Cardiac fibroblast (primary cell): Measurements from ENCODE around the gene PAPOLG.

Experiments
- DNase-seq, 2 donors: peaks; one replicate each; pipeline versions ENCODE4 v3.0.0 to v3.0.0-alpha.2; 2010; ENCODE audit warnings: low read depth in 2 of 2
- H3K4me3 ChIP-seq, 2 donors: replicated peaks in 1 of 2; 1 replicate in 1 of 2; 2 replicates in 1 of 2; pipeline ENCODE4 v1.5.1; 2011; ENCODE audit warnings: low read depth in 2 of 2, low read length in 2 of 2, mild to moderate bottlenecking in 2 of 2, moderate library complexity in 1 of 2
- CTCF ChIP-seq: IDR thresholded peaks from one replicate; pipeline ENCODE4 v1.5.1; 2011; ENCODE audit warnings: low read depth, mild to moderate bottlenecking, low read length, inconsistent platforms

The PAPOLG gene

DNA sequence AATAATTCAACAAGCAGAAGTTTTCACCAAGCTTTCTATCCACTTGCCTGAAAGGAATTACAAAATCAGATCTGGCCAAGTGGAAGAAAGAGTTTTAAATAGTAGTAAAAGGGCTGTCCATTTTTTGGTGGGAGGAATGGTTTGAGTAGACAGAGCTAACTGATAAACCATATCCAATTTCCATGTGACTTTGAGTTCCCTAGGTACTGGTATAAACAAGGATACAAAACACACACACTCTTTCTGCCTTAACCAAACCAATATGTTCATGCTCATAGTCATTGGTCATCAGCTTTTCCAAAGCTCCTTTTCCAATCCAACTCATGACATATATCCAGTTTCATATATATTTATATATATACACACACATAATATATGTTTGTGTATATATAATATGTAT, 75.9 kb downstream of the PAPOLG start:
- TF ChIP-seq CTCF = no peak
- DNase-seq = no peak
- no peak overlapping the region for H3K4me3 ChIP-seq

DNA sequence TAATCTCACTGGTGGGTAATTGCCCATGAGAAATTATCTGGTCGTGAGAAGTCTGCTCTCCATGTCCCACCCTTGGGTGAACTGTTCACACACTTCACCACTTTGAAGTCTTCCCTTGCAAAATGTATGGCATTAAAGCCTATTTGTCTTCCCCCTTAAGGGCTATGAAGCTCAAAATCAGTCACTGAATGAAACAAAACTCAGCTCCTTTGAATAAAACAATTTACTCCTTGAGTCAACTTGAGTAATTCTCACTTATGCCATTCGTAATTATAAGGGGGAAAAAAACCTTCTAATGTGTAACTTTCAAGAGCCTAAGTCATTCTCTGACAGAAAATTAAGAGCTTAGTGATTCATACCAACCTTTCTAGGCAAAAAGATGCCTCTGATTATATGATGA, 76.6 kb downstream of the PAPOLG start:
- no peak for DNase-seq
- no peak for TF ChIP-seq CTCF
- no peak overlapping the region for H3K4me3 ChIP-seq

- no peak overlapping the region for H3K4me3 ChIP-seq
- no peak for TF ChIP-seq CTCF
- DNase-seq = peak in 1 of 2 donors; percentile 15
Measured at GRCh38 chr2:60834270-60834717, 78.2 kb downstream of the PAPOLG start.

GRCh38 chr2:60836491-60836890, 80.4 kb downstream of the PAPOLG start:
- DNase-seq = no peak
- no peak for TF ChIP-seq CTCF

DNA sequence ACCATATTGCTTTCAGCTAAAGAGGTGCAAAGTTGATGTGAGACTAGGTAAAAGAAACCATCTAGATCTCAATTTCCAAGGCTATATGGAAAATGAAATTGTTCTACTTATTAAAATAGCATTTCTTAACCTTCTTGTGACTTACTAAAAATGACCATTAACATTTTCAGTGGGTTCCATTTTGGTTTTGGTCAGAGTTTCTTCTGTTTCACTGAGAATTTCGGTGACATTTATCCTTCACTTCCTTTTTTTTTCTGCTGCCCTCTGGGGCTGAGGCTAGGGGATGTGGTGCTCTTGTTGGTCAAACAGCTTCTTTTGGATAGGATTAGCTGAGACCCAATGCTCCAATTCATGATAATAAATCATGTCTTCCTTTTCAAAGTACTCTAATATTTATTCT, 81.1 kb downstream of the PAPOLG start:
- no peak for TF ChIP-seq CTCF
- no peak for DNase-seq
- H3K4me3 ChIP-seq = no peak overlapping the region

More at GRCh38 chr2:60836491-60836890, 80.4 kb downstream of the PAPOLG start:
- H3K4me3 ChIP-seq = no peak overlapping the region

DNA sequence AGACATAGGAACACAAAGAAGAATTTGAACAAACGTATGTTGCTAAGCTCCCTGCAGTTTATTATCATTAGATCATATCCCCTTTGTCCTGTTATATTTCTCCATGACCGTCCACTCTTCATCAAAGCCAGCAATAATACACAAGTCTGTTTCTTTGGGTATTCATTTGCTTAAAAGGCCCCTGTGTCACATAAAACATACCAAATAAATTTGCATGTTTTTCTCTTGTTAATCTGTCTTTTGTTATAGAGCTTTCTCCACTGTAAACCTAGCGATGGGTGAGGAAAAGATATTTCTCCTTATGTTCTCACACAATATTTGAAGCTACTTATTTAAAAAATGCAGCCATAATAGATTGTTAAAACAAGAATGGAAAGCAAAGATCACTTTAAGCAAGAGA, 82.4 kb downstream of the PAPOLG start:
- TF ChIP-seq CTCF = no peak
- DNase-seq = no peak
- H3K4me3 ChIP-seq = no peak overlapping the region

GRCh38 chr2:60839126-60839813, 83.2 kb downstream of the PAPOLG start:
- DNase-seq = no peak

More at GRCh38 chr2:60839126-60839813, 83.2 kb downstream of the PAPOLG start:
- no peak for TF ChIP-seq CTCF
- H3K4me3 ChIP-seq = no peak overlapping the region
